ENCODE measurements around the gene FHIT.

FHIT gene

GRCh38 chr3:60772584-60772983 lies 478.7 kb downstream of the FHIT start:
- DNase-seq (ENCODE audit: low spot score): no peak

GRCh38 chr3:60771766-60772165 lies 479.5 kb downstream of the FHIT start:
- FAIRE-seq: no peak
- DNase-seq (ENCODE audit: low spot score): no peak

More at GRCh38 chr3:60772584-60772983, 478.7 kb downstream of the FHIT start:
- FAIRE-seq: no peak

GRCh38 chr3:60770532-60770931 lies 480.7 kb downstream of the FHIT start:
- no peak for DNase-seq (ENCODE audit: low spot score)
- FAIRE-seq: no peak

- no peak for FAIRE-seq
- DNase-seq (ENCODE audit: low spot score): no peak
These were observed 483.7 kb downstream of the FHIT start for GRCh38 chr3:60767536-60767935.

GRCh38 chr3:60765776-60766175 lies 485.5 kb downstream of the FHIT start:
- FAIRE-seq (no peak), DNase-seq (ENCODE audit: low spot score) (no peak)

- FAIRE-seq: no peak
- no peak for DNase-seq (ENCODE audit: low spot score)
These were observed 486.4 kb downstream of the FHIT start for GRCh38 chr3:60764870-60765269.

- FAIRE-seq (no peak), DNase-seq (ENCODE audit: low spot score) (no peak)
These were observed 491.1 kb downstream of the FHIT start for GRCh38 chr3:60760145-60760544.

- no peak for FAIRE-seq
These were observed 491.8 kb downstream of the FHIT start for GRCh38 chr3:60759439-60759838.

GRCh38 chr3:60758831-60759230 lies 492.4 kb downstream of the FHIT start:
- no peak for DNase-seq (ENCODE audit: low spot score)
- FAIRE-seq: no peak

More at GRCh38 chr3:60759439-60759838, 491.8 kb downstream of the FHIT start:
- no peak for DNase-seq (ENCODE audit: low spot score)

- FAIRE-seq (no peak), DNase-seq (ENCODE audit: low spot score) (no peak)
These were observed 493.1 kb downstream of the FHIT start for GRCh38 chr3:60758171-60758570.

GRCh38 chr3:60757724-60758123 lies 493.5 kb downstream of the FHIT start:
- DNase-seq (ENCODE audit: low spot score) (no peak), FAIRE-seq (no peak)

GRCh38 chr3:60756241-60757030 lies 494.8 kb downstream of the FHIT start:
- DNase-seq (ENCODE audit: low spot score) (no peak), FAIRE-seq (no peak)

GRCh38 chr3:60755094-60755493 lies 496.2 kb downstream of the FHIT start:
- no peak for DNase-seq (ENCODE audit: low spot score)
- no peak for FAIRE-seq

- no peak for FAIRE-seq
- DNase-seq (ENCODE audit: low spot score): no peak
These were observed 496.6 kb downstream of the FHIT start for GRCh38 chr3:60754617-60755016.

- no peak for DNase-seq (ENCODE audit: low spot score)
- FAIRE-seq: no peak
These were observed 498.4 kb downstream of the FHIT start for GRCh38 chr3:60752809-60753208.

- DNase-seq (ENCODE audit: low spot score) (no peak), FAIRE-seq (no peak)
These were observed 504.4 kb downstream of the FHIT start for GRCh38 chr3:60746695-60747416.

GRCh38 chr3:60746043-60746638 lies 505.1 kb downstream of the FHIT start:
- DNase-seq (ENCODE audit: low spot score): no peak
- FAIRE-seq: no peak

- DNase-seq (ENCODE audit: low spot score) (no peak), FAIRE-seq (no peak)
These were observed 507.6 kb downstream of the FHIT start for GRCh38 chr3:60743631-60744164.

GRCh38 chr3:60742606-60743145 lies 508.6 kb downstream of the FHIT start:
- FAIRE-seq (no peak), DNase-seq (ENCODE audit: low spot score) (peak; percentile 5)

GRCh38 chr3:60737633-60738399 lies 513.4 kb downstream of the FHIT start:
- FAIRE-seq (no peak), DNase-seq (ENCODE audit: low spot score) (no peak)

- no peak for FAIRE-seq
These were observed 520.9 kb downstream of the FHIT start for GRCh38 chr3:60730371-60730770.

More at GRCh38 chr3:60730371-60730770, 520.9 kb downstream of the FHIT start:
- no peak for DNase-seq (ENCODE audit: low spot score)

Data from RCC 7860 (cell line).